Hematopoietic multipotent progenitor cell treated with erythropoietin and hydrocortisone succinate and interleukin-3 and kit ligand, for 6 days (in vitro differentiated cells): ENCODE measurements around the gene EPB41L2.
"Not testable (repeated sequence)": the region's sequence is repeated elsewhere in the genome, so short reads cannot be mapped to it uniquely, and the experiment has no call there.

ENCODE experiments used
- DNase-seq: peaks from one replicate; pipeline ENCODE4 v3.0.0-alpha.2; 2015

The EPB41L2 gene

GRCh38 chr6:131001945-131002660, 60.9 kb downstream of the EPB41L2 start:
- no peak for DNase-seq

GRCh38 chr6:131001111-131001736, 61.8 kb downstream of the EPB41L2 start:
- no peak for DNase-seq

DNA sequence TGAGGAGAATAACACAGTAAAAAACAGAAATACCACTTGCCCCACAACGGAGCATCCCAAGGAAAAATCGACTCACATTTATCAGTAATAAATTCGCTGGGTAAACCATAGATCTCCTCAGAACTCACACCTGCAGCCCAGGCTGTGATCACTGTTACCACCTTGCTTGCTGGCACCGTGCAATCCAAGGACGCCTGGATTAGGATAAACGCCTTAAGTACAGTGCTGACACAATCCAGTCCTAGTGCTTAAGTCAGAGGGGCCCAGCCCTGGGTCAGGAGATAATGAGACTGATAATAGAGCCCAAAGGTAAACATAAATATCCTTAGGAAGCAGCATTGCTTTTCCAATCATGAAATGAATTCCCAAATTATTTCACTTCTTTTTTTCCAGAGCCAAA, 62.5 kb downstream of the EPB41L2 start:
- no peak for DNase-seq

- DNase-seq = no peak
These were observed 65.8 kb downstream of the EPB41L2 start for GRCh38 chr6:130997061-130997753.

DNA sequence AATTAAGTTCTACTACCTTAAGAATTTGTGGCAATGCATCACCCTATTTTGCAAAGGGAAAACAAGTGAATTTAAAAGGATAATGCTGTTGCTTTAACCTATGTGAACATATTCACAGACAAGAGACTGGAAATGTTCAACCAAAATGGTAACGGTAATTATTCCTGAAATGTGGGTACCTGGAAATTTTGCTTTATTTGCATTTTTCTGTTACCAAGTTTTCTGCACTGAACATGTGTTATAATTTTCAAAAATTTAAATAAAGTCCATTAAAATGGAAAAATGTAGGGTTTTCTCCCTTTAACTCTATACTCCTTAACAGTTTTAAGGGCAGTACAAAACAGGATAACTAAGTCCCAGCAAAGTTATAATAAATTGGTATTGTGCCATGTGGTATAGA, 66.4 kb downstream of the EPB41L2 start:
- no peak for DNase-seq

DNA sequence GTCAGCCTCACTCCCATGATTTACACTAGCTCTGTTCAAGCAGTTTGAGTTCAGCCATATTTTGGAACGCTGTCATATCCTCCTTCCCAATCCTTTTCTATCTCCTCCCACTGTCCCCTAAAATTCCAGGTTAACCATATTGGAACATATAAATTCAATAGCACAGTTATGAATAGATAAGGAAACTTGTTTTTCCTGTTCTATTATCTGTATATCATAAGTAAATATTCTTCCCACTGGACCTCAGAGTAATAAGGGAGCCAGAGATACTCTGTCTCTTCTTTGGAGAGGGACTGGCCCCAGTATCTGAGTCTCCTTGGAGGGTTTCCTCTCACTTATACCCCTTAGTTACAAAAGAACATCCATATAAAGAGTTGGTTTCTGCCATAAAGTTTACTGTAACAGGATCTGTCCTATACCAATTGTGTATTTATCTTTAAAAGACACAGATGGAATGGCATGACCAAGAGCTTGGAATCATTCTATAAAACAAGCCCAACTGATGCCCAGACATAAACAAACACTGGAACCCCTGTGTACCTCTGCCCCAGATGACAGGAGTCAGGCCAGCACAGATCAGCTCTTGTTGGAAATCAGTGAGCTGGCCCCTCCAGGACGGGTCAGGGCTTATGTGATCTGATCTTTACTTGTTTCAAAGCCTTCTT, 67.1 kb downstream of the EPB41L2 start:
- no peak for DNase-seq

GRCh38 chr6:130994319-130995097, 68.5 kb downstream of the EPB41L2 start:
- no peak for DNase-seq

DNA sequence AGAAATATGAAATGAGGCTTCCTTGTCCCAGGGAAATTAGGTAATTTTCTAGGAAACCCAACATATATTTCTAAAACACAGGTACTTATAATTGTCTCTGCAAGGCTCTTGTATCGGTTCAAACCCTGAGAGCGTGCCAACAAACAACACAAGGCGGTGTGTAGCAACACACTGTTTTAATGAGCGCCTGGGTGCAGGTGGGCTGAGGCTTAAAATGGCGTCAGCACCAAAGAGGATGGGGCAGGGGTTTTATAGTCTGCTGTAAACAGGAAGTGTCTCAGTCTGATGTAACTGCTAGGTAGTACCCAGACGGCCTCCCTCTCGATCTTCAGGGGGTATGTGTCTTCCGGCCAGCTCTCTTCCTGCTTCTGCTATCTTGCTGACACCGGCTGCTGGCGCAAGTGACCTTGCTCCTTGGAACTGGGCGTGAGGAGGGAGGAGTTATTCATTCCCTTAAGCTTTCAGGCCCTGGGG, 69.7 kb downstream of the EPB41L2 start:
- DNase-seq = no peak

DNA sequence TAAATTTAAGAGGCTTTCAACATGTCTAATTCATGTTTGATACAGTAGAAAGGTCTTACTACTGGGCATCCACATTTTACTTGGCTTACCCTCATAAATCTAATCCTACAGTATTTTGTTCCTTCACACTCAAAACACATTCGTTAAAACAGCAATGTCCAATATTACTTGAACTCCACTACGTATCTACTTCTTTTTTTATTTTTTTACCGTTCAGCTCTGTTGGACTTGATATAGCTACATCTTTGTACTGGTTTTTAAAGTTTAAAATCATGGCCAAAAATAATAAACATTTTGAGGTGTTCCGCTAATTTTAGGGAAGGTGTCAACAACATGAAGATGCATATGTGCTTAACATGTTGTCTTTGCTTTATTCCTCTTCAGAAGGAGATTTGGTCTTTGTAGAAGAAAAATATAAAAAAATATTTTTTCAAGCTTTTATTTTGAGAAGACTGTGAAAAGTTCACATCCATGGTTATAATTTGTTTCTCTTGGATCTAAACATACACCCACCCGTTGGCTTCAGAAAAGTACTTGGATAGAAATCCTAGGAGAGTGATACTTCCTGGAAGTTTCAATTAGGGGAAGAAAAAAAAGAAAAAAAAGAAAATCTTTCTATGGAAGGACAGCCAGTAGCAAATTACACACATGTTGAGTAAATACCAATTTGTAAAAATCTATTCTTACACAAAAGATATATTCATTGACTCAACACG, 71.5 kb downstream of the EPB41L2 start:
- no peak for DNase-seq

DNA sequence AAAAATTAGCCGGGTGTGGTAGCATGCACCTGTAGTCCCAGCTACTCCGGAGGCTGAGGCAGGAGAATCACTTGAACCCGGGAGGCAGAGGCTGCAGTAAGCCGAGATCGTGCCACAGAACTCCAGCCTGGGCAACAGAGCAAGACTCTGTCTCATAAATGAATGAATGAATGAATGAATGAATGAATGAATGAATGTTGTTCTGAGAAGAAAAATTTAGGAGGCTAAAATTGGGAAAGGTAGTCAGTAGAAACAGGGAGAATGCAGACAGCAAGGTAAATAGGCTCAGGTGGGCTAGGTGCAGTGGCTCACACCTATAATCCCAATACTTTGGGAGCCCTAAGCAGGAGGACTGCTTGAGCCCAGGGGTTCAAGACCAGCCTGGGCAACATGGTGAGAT, 75.5 kb downstream of the EPB41L2 start:
- DNase-seq = not testable (repeated sequence)

GRCh38 chr6:130985115-130985514, 77.9 kb downstream of the EPB41L2 start:
- no peak for DNase-seq

DNA sequence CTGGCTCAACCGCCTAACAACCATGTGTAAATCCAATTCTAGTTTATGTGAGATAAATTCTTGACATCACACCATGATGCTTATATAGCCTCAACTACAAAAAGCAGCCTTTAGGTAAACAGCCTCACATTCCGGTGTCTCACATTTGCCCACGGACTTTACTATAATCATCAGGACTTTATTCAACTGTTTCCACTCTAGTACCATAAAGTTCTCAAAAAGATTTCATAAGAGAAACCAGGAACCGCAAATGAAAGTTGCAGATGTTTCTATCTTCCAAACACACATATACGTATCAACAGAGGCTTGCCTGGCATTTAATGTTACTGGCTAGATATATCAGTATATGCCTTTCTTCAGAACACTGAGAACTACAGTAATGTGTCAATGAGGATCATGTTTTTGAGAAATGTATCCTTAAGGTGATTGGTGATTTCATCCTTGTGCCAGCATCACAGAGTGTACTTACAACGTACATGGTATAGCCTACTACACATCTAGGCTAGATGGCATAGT, 80.0 kb downstream of the EPB41L2 start:
- DNase-seq = no peak

GRCh38 chr6:130982135-130982534, 80.9 kb downstream of the EPB41L2 start:
- no peak for DNase-seq

- DNase-seq = peak; percentile 17
These were observed 81.6 kb downstream of the EPB41L2 start for GRCh38 chr6:130981409-130981808.

GRCh38 chr6:130980310-130981032, 82.6 kb downstream of the EPB41L2 start:
- no peak for DNase-seq

GRCh38 chr6:130978660-130979396, 84.2 kb downstream of the EPB41L2 start:
- DNase-seq = no peak

DNA sequence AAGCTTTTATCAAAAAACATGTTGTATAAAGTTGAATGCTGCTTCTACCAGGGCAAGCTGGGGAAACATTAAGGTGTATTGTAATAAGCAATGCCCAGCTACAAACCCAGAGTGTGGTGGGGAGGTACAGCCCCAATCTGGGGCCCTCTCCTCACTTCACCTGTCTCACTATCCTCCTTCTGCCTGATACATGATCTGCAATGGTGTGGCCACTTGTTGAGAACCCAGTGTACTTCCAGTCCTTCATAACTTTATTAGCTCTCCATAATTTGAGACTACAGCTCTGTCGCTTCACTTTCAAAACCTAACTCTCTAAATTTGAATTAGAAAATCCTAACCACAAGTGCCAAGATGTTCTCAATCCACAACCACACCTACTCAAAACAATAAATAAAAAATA, 84.9 kb downstream of the EPB41L2 start:
- no peak for DNase-seq

DNA sequence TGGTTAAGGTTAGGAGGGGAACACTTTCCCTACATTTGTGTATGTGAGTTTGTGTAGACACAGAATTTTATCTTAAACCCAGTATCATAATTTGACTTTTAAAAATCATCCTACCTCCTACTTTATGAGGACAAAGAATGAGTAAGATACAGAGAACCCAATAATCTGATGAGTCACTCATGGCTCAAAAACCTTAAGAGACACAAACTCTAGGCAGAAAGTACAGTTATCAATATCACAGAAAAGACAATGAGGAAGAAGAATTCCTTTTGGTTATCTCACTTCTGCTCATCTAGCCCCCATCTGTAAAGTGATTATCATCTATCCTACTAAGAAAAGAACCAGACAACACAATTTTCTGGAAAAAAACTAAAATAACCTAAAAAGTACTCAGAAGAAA, 87.7 kb downstream of the EPB41L2 start:
- no peak for DNase-seq

- DNase-seq = no peak
These were observed 89.3 kb downstream of the EPB41L2 start for GRCh38 chr6:130973521-130974277.

DNA sequence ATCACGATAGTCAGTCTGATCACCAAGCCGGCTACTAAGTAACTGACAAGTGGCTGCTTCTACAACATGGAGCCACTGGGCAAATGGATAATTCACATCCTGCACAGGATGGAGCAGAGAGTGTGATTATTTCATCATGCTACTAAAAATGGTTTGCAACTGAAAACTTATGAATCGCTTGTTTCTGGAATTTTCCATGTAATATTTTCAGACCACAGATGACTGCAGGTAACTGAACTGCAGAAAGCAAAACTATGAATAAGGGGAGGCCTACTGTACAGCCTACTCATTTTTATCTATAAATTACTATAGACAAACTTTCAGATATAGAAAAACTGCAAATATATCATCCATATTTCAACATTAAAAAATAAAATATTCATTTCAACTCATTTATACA, 91.5 kb downstream of the EPB41L2 start:
- no peak for DNase-seq
